ENCODE measurements around the gene LOXL1.

- TF ChIP-seq CTCF (IDR thresholded peaks at IDR 0.05): no peak
- no peak for TF ChIP-seq POLR2A (IDR thresholded peaks at IDR 0.05)
Measured at GRCh38 chr15:73928241-73928579, 1.9 kb downstream of the LOXL1 start.

All from testis (tissue), 2 donors.